Kidney (tissue), 14 donors: ENCODE data around the gene CDC40. TPM values are rescaled to one million over a fixed set of nuclear protein-coding genes. Genes with fewer than 3 reads are reported as not detected.
"Not testable (repeated sequence)": the region's sequence is repeated elsewhere in the genome, so short reads cannot be mapped to it uniquely, and the experiment has no call there.

Experiments used
- DNase-seq, 5 donors: peaks; one replicate each; pipeline ENCODE4 v3.0.0-alpha.2; 2013 to 2020
- FAIRE-seq: peaks from 2 replicates; lab custom pipeline; 2012; peaks lifted over from hg19 to GRCh38; lab: Jason Lieb, UNC
- H3K27ac ChIP-seq, 2 donors: one replicate each; pipeline ENCODE4 v1.7.0; 2013; ENCODE audit warnings: low read depth in 2 of 2, low read length in 2 of 2, inconsistent platforms in 1 of 2
- H3K27me3 ChIP-seq: one replicate; pipeline ENCODE4 v1.7.1; 2013; ENCODE audit warnings: low read length, inconsistent platforms; ENCODE audit not compliant: control insufficient read depth, insufficient read depth
- H3K36me3 ChIP-seq, 3 donors: one replicate each; pipeline versions ENCODE4 v1.7.0 to v1.7.1; 2013; ENCODE audit warnings: low read length in 3 of 3, control low read depth in 1 of 3, inconsistent platforms in 1 of 3; ENCODE audit not compliant: insufficient read depth in 3 of 3, control insufficient read depth in 2 of 3
- H3K4me1 ChIP-seq, 3 donors: one replicate each; pipeline versions ENCODE4 v1.7.0 to v1.7.1; 2013; ENCODE audit warnings: low read length in 3 of 3, inconsistent platforms in 1 of 3, low read depth in 1 of 3; ENCODE audit not compliant: control insufficient read depth in 2 of 3, insufficient read depth in 2 of 3
- H3K4me3 ChIP-seq, 3 donors: one replicate each; pipeline versions ENCODE4 v1.7.0 to v1.8.1; 2013; ENCODE audit warnings: low read length in 3 of 3, control low read depth in 1 of 3, inconsistent platforms in 1 of 3
- H3K9ac ChIP-seq, 3 donors: one replicate each; pipeline versions ENCODE4 v1.7.0 to v1.7.1; 2013; ENCODE audit warnings: low read length in 3 of 3, control low read depth in 1 of 3, inconsistent platforms in 1 of 3
- H3K9me3 ChIP-seq, 3 donors: one replicate each; pipeline versions ENCODE4 v1.7.0 to v1.7.1; 2013; ENCODE audit warnings: low read length in 3 of 3, control low read depth in 1 of 3, inconsistent platforms in 1 of 3; ENCODE audit not compliant: control insufficient read depth in 2 of 3, insufficient read depth in 1 of 3
- CTCF ChIP-seq: IDR thresholded peaks from 3 replicates; pipeline ENCODE4 v1.5.1; 2012; ENCODE audit warnings: mild to moderate bottlenecking, moderate library complexity, borderline replicate concordance; ENCODE audit not compliant: insufficient read depth; ENCODE audit errors: extremely low read depth
- intact Hi-C: fragments of 100-400 bp; cut with DNase I; formaldehyde crosslinking; loops from one replicate; pipeline ENCODE4 v1.11.1; 2022
- polyA plus RNA-seq: library from polyadenylated mRNA; stranded (reverse); fragments of 350-450 nt; fragmentation: Illumina TruSeq; extraction: RNeasy Lipid Tissue Mini Kit (QIAGEN cat#74804); gene quantifications from one replicate; pipeline ENCODE4 v1.2.3, GENCODE V29; 2014; ENCODE audit warnings: low read depth, low replicate concordance; ENCODE audit not compliant: insufficient read depth
- total RNA-seq: library from RNA; stranded (reverse); fragmentation: NEBNext Ultra II Directional; extraction: Animal tissue kit (Norgen Biotek cat#: 25700); gene quantifications from one replicate; pipeline ENCODE4 v1.2.1, GENCODE V29; 2021
- donor health status: control.
- donor health status: control.
- donor health status: control.
- donor health status: control.
- donor health status: control.
- donor health status: DM: yes; HTN: yes; CAD: no.
- donor health status: Normal renal cell carcinoma (clear cell type).

CDC40 gene
- total and polyA plus RNA-seq, 2 donors from 2014 or later, result 10.9 to 24.6 TPM

GRCh38 chr6:110233770-110234374 is 53.6 kb downstream of the CDC40 start:
- no peaks in the 10 kb centered on the region for H3K4me1 ChIP-seq
- no peak for TF ChIP-seq CTCF
- no peak overlapping the region for H3K9ac ChIP-seq
- DNase-seq, result peak in 1 of 5 donors; percentile 15
- H3K27ac ChIP-seq, result no peak overlapping the region
- FAIRE-seq, result no peak
- peaks cover 3 to 11% (median 5%) of the 10 kb centered on the region in 3 donors for H3K36me3 ChIP-seq
- H3K27me3 ChIP-seq, result no peaks in the 10 kb centered on the region
- H3K4me3 ChIP-seq, result no peak overlapping the region
- H3K9me3 ChIP-seq, result no peaks in the 10 kb centered on the region
- intact Hi-C loops, result no loop called here

- H3K36me3 ChIP-seq, H3K4me1 ChIP-seq, FAIRE-seq, H3K9me3 ChIP-seq, H3K27me3 ChIP-seq, DNase-seq, H3K27ac ChIP-seq, H3K4me3 ChIP-seq, intact Hi-C loops, H3K9ac ChIP-seq: not testable (repeated sequence)
Observed at GRCh38 chr6:110236007-110236406, 55.8 kb downstream of the CDC40 start.

GRCh38 chr6:110239526-110240274 is 59.5 kb downstream of the CDC40 start:
- H3K27me3 ChIP-seq, result no peaks in the 10 kb centered on the region
- intact Hi-C loops, result no loop called here
- peaks cover 0 to 6% (median 3%) of the 10 kb centered on the region in 3 donors for H3K36me3 ChIP-seq
- H3K9me3 ChIP-seq, result no peaks in the 10 kb centered on the region
- no peak overlapping the region for H3K4me3 ChIP-seq
- no peak overlapping the region for H3K27ac ChIP-seq
- FAIRE-seq (no peak), DNase-seq (no peak)
- TF ChIP-seq CTCF, result no peak
- H3K4me1 ChIP-seq, result no peaks in the 10 kb centered on the region
- H3K9ac ChIP-seq, result no peak overlapping the region

- FAIRE-seq, H3K27me3 ChIP-seq, DNase-seq: not testable (repeated sequence)
Observed at GRCh38 chr6:110244621-110245020, 64.4 kb downstream of the CDC40 start.

More at GRCh38 chr6:110244621-110245020, 64.4 kb downstream of the CDC40 start:
- H3K4me3 ChIP-seq, H3K4me1 ChIP-seq, H3K36me3 ChIP-seq, intact Hi-C loops, H3K9me3 ChIP-seq, H3K9ac ChIP-seq, H3K27ac ChIP-seq: not testable (repeated sequence)
